GM12801 (cell line): ENCODE data around the gene GLYR1.

ENCODE experiments used
- CTCF ChIP-seq: IDR thresholded peaks from one replicate; pipeline ENCODE4 v1.5.1; 2011; ENCODE audit warnings: control low read depth; ENCODE audit not compliant: insufficient read length; ENCODE audit errors: extremely low read depth

GLYR1 gene

GRCh38 chr16:4855804-4856203 is 8.7 kb upstream of the GLYR1 start:
- no peak for TF ChIP-seq CTCF

GRCh38 chr16:4855371-4855770 is 8.3 kb upstream of the GLYR1 start:
- TF ChIP-seq CTCF: no peak

GRCh38 chr16:4852221-4852872 is 5.3 kb upstream of the GLYR1 start:
- TF ChIP-seq CTCF: no peak

- no peak for TF ChIP-seq CTCF
Observed at GRCh38 chr16:4850211-4850610, 3.1 kb upstream of the GLYR1 start.

GRCh38 chr16:4847774-4848587 is 893 bp upstream of the GLYR1 start:
- TF ChIP-seq CTCF: no peak

GRCh38 chr16:4846503-4846900 is 586 bp downstream of the GLYR1 start:
- no peak for TF ChIP-seq CTCF

- no peak for TF ChIP-seq CTCF
Observed at GRCh38 chr16:4840984-4841383, 6.1 kb downstream of the GLYR1 start.
